DND-41 (cell line): Measurements from ENCODE around the gene GMPR.

ENCODE experiments used
- EZH2 ChIP-seq: IDR thresholded peaks from 3 replicates; pipeline ENCODE4 v1.6.1; 2012; ENCODE audit warnings: borderline replicate concordance, low read depth, mild to moderate bottlenecking, moderate library complexity, low read length, inconsistent platforms; ENCODE audit not compliant: severe bottlenecking
- TF ChIP-seq, protein P1 (sequence below): IDR thresholded peaks from 2 replicates; pipeline ENCODE4 v1.5.1; 2012; ENCODE audit warnings: borderline replicate concordance, low read length, moderate library complexity, mild to moderate bottlenecking; ENCODE audit not compliant: poor library complexity, severe bottlenecking; ENCODE audit errors: extremely low read depth

DNA sequence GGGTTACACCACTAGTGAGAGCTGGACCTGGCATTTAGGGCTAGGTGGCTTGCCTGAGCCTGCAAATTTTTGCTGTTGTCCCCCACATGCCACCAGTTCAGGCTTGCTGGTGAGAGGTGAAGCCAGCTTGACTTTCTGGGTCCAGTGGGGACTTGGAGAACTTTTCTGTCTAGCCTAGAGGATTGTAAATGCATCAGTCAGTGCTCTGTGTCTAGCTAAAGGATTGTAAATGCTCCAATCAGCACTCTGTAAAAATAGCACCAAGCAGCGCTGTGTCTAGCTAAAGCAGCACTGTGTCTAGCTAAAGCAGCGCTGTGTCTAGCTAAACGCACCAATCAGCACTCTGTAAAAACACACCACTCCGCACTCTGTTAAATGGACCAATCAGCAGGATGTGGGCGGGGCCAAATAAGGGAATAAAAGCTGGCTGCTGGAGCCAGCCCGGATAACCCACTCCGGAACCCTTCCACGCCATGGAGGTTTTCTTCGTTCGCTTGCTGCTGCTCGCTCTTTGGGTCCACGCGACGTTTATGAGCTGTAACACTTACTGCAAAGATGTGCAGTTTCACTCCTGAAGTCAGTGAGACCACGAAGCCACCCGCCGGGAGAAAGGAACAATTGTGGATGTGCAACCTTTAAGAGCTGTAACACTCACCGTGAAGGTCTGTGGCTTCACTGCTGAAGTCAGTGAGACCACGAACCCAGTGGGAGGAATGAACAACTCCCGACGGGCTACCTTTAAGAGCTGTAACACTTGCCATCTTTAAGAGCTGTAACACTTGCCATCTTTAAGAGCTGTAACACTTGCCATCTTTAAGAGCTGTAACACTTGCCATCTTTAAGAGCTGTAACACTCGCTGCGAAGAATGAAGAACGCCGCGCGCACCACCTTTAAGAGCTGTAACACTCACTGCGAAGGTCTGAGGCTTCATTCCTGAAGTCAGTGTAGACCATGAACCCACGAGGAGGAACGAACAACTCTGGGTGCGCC is 27.3 kb downstream of the GMPR start:
- TF ChIP-seq EZH2: no peak
- TF ChIP-seq, protein P1, sequence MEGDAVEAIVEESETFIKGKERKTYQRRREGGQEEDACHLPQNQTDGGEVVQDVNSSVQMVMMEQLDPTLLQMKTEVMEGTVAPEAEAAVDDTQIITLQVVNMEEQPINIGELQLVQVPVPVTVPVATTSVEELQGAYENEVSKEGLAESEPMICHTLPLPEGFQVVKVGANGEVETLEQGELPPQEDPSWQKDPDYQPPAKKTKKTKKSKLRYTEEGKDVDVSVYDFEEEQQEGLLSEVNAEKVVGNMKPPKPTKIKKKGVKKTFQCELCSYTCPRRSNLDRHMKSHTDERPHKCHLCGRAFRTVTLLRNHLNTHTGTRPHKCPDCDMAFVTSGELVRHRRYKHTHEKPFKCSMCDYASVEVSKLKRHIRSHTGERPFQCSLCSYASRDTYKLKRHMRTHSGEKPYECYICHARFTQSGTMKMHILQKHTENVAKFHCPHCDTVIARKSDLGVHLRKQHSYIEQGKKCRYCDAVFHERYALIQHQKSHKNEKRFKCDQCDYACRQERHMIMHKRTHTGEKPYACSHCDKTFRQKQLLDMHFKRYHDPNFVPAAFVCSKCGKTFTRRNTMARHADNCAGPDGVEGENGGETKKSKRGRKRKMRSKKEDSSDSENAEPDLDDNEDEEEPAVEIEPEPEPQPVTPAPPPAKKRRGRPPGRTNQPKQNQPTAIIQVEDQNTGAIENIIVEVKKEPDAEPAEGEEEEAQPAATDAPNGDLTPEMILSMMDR: no peak
